HG02798 (cell line): ENCODE results near the gene MVB12A.

ENCODE experiments used
- ATAC-seq: cut with Tn5 transposase; IDR thresholded peaks from one replicate; pipeline ENCODE4 v1.9.1; 2021; ENCODE audit warnings: mild to moderate bottlenecking; ENCODE audit not compliant: unreplicated experiment, poor library complexity

Gene MVB12A

DNA sequence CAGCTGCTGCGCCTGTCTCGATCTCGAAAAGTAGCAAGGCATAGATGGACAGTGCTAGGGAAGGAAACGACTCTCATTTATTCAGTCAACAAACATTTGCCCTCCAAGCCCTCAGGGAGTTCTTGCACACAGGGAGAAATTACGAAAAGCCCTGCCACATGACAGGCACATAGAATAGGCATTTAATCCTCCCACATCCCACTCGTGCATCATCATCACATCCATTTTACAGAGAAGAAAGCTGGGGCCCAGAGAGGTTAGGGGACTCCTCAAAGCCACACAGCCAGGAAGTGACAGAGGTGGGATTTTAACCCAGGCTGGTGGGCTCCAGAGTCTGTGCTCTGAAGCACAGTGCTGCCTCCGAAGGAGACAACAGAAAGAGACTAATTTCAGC lies 17.0 kb downstream of the MVB12A start:
- ATAC-seq = no peak

DNA sequence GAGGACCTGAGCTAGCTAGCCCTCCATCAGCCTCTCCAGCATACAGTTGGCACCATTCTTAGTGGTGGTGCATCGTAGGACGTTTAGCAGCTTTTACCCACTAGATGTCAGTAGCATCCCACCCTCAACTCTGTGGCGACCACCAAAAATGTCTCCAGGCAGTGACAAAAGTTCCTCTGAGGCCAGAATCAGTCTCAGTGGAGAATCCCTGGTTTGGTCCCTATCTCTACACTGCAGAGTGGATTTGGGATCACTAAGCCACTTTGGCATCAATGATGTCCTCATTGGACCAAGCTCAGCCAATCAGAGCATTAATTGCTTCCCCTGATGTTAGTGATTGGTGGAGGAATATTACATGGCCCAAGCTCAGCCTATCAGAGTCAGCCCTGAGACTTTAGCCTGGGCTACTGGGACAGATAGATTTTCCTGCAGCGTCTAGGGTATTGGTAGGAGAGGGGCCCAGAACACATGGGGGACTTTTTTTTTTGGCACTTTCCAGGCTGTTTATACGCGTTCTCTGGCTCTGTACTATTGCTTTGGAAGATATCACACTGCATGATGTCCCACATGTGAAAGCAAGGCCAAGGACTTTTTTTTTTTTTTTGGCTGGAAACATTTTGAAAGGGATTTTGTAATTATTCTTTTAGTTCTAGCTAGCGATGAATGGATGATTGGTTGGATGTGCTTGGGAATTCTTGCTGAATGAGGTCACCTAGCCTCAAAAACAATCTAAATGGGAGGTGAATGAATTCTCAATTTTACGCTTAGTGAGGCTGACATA lies 21.6 kb downstream of the MVB12A start:
- no peak for ATAC-seq

GRCh38 chr19:17445526-17446165 lies 25.8 kb downstream of the MVB12A start:
- no peak for ATAC-seq

- ATAC-seq = no peak
These were observed 27.9 kb downstream of the MVB12A start for GRCh38 chr19:17447704-17448130.

- ATAC-seq = no peak
These were observed 28.5 kb downstream of the MVB12A start, which contains the start of gene TMEM221 for GRCh38 chr19:17448131-17448967. TMEM221 (minus strand) TSS chr19:17448668; CDS start chr19:17448462, 206 bp downstream.

DNA sequence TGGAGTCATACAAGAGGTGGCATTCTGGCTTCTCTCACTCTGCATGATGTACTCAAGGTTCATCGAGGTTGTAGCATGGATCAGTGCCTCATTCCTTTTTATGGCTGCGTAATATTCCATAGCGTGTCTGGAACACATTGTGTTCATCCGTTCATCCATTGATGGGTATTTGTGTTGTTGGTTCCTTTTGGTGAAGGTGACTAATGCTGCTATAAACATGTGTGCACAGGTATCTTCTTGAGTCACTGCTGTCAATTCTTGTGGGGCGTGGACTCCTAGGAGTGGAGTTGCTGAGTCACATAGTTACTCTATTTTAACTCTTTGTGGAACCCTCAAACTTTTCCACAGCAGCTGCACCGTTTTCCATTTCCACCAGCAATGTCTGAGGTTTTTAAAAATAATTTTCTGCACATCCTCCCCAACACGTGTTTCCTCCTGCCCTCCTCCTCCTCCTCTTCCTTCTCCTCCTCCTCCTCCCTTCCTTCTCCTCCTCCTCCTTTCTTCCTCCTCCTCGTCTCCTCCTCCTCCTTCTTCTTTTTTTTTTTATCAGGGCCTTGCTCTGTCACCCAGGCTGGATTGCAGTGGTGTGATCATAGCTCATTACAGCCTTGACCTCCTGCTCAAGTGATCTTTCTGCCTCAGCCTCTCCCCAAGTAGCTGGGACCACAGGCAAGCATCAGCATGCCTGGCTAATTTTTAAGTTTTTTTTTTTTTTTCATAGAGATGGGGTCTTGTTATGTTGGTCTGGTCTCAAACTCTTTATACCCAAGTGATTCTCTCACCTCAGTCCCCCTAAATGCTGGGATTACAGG lies 30.6 kb downstream of the MVB12A start:
- ATAC-seq = no peak

GRCh38 chr19:17451820-17452219 lies 32.0 kb downstream of the MVB12A start:
- no peak for ATAC-seq

DNA sequence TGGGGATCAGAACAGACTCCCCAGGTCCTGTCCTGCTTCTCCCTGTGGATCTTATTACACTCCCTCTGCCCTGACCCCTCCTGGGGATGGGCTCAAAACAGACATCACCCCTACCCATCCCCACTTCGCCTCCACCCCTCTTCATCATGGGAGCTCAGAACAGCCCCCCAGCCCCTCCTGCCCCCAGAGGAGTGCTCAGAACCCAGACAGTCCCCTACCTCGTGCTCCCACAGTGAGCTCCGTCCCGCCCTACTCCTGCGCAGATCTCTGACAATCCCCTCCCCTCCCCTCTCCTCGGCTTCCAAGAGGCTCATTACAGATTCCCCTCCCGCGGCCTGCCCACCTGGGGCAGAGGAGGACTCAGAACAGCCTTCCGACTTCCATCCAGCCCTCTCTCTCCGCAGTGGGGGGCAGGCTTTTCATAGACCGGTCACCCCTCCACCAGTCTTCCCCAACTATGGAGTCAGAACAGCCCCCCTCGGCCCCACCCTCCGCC lies 34.8 kb downstream of the MVB12A start:
- no peak for ATAC-seq

- ATAC-seq = no peak
These were observed 35.7 kb downstream of the MVB12A start for GRCh38 chr19:17455308-17456123.

DNA sequence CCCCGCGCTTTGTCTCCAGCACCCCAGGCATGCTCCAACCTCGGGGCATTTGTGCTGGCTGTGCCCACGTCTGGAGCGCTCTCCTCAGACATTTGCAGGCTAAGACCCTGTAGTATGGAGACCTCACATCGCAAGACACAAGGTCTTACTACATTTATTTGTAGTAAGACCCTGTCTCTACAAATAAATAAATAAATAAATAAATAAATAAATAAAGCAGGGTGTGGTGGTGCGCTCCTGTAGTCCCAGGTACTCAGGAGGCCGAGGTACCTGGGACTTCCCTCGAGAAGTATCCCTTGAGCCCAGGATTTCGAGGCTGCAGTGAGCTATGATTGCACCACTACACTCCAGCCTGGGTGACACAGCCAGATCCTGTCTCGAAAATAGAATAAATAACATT lies 36.3 kb downstream of the MVB12A start:
- no peak for ATAC-seq

DNA sequence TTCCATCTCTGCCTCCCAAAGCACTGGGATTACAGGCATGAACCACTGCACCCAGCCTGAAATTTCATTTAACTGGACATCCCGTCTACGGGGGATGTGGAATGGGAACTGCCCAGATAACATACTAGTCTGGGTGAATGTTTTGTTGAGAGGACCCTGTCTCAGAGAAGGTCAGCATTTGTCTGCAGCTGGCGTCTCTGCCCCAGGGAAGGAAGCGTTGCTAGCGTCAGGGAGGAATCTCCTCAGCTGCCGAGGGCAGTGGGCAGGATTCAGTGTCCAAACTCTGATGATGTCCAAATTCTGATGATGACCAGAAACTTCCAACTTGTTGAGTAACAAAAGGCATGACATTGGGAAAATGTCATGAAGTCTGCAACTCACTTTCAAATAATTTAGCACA lies 37.8 kb downstream of the MVB12A start:
- ATAC-seq = no peak

- no peak for ATAC-seq
These were observed 39.1 kb downstream of the MVB12A start for GRCh38 chr19:17458970-17459369.

DNA sequence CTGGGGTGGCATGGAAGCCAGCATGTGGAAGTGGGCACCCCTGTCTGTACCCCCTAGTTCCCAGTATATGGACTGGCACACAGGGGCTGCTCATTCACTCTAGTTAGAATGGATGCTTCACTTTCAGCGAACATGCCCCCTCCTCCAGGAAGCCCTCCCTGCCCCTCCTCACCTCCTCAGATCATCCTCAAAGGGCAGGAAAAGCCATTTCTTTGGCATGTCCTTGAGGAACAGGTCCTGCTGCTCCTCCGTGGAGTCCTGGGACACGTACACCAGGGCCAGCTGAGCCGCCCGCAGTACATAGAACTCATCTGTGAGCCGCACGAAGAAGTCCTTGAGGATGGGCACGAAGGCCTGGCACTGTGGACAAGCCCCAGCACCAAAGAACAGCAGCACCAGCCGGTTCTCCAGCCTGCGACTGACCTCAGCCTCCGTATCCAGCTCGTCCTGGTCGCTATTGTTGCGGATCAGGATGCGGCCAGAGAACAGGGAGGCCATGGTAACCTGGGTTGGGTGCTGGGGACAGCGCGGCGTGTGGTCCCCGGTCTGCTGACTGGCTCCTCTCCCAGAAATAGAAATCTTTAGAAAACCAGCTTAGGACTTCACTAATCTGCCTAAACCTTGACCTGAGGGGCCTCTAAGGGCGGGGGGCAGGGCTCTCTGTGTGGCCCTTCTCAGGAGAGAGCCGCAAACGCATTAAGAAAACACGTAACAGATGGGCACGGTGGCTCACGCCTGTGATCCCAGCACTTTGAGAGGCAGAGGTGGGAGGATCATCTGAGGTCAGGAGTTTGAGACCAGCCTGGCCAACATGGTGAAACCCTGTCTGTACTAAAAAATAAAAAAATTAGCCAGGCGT lies 40.8 kb downstream of the MVB12A start, which contains the start of gene NXNL1:
TSS of gene NXNL1 (minus strand) at position 555 of the 859 bp plus-strand sequence. CDS start at position 498, 57 bp downstream.
- no peak for ATAC-seq

GRCh38 chr19:17466487-17466850 lies 46.6 kb downstream of the MVB12A start:
- ATAC-seq = no peak

- ATAC-seq = no peak
These were observed 47.8 kb downstream of the MVB12A start for GRCh38 chr19:17467471-17468301.

DNA sequence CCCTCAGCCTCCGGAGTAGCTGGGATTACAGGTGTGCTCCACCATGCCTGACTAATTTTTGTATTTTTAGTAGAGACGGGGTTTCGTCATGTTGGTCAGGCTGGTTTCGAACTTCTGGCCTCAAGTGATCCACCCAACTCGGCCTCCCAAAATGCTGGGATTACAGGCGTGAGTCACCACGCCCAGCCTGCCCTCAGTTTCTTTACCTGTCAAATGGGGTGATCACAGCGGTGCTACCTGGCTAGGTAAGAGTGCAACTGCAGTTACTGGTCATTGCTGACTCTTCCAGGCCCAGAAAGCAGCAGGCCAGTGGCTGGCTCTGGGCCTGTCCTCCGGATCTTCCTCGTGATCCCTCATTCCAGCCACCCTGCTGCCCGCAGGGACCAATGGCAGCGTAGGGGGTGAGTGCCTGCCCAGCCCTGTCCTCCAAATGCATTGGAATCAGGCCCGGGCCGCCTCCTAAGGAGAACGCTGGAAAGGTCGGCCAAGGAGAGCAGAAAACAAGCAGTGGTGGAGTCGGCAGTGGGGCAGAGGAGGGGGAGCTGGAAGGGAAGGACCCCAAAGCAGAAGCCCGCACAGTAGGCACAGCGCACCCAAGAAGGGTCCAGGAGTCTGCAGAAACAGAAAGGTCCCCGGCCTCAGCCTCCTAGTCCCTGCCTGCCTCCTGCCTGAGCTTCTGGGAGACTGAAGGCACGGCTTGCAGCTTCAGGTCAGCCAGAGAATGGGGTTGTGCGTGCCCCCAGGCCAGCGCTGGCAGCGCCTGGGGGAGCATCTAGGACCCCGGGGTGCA lies 48.6 kb downstream of the MVB12A start:
- no peak for ATAC-seq

DNA sequence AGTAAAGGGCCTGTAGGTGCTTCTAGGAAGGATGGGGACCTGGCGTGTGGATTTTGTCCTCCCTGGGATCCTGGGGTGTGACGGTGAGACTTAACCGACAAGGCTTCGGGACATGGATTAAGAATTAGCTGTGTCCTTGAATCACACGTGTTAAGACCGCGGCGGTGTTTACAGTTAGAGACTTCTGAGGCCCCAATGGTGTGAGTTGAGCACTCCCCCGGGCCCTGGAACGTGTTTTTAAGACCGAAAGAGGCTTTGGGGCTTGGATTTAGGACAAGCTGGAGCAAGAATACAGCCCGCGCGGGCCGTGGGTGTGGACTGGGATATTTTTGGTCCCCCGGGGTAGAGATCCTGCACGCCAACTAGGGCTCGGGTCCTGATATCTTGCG lies 49.2 kb downstream of the MVB12A start:
- no peak for ATAC-seq
